Measurements from ENCODE around the gene DYNC2I2.

GRCh38 chr9:128642675-128643245, 13.9 kb downstream of the DYNC2I2 start:
- TF ChIP-seq CTCF (IDR thresholded peaks at IDR 0.05) (no peak), POLR2A (IDR thresholded peaks at IDR 0.05) (no peak)

Measured in uterus (tissue), 2 donors.